GM12892 (cell line): ENCODE results near the gene CDC73.
A peak's percentile ranks its signal among the peaks of the same experiment; 100 is the strongest.

Experiments used
- POLR2AphosphoS5 ChIP-seq: IDR thresholded peaks from 2 replicates; pipeline ENCODE4 v1.6.1; 2011; ENCODE audit warnings: low read depth, low read length, control low read depth
- TAF1 ChIP-seq: IDR thresholded peaks from 2 replicates; pipeline ENCODE4 v1.6.1; 2011; ENCODE audit warnings: low read depth, mild to moderate bottlenecking, control low read depth, low read length, borderline replicate concordance

DNA sequence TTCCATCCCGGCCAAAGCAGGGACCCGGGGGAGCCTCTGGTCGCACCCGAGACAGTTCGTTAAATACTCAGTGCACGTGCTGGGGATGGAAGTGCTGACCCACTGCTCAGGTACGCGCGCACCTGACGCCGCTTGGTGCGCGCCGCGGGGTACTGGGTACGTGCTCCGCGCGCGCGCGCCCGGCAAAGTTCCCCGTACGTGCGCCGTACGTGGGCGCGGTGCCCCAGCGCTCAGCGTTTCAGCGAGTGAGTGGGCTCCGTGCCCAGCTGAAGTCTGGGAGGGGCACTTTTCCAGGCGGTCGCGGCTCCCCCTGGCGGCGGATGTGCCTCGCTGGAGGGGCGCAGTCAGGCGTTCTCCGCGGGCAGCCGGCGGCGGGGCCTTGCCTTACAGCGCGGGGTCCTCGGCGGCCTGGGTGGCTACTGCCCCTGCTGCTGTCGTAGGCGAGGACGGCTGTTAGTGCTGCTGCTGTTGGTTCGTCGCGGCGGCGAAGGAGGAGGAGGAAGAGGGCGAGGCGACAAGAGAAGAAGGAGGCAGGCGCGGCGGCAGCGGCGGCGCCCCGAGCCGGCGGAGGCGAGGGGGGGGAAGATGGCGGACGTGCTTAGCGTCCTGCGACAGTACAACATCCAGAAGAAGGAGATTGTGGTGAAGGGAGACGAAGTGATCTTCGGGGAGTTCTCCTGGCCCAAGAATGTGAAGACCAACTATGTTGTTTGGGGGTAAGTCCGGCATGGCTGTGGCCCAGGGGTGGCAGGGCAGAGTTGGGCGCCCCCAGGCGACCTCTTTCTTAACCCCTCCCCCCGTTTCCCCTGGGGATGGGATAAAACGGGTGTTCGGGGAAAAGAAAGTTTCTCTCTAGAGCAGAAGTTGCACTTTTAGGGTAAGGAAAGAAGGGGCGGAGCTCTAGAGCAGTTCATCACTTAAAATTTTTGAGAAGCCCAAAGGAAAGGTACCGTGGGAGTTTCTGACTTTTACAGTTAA lies at the start of gene CDC73:
- TF ChIP-seq TAF1: peak; percentile 47; the same call in 1 of the 2 replicates
- TF ChIP-seq POLR2AphosphoS5: peak; percentile 91
